ENCODE results near the gene MZT2A.
"Not testable (repeated sequence)": the region's sequence is repeated elsewhere in the genome, so short reads cannot be mapped to it uniquely, and the experiment has no call there.

The MZT2A gene, protein sequence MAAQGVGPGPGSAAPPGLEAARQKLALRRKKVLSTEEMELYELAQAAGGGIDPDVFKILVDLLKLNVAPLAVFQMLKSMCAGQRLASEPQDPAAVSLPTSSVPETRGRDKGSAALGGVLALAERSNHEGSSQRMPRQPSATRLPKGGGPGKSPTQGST

DNA sequence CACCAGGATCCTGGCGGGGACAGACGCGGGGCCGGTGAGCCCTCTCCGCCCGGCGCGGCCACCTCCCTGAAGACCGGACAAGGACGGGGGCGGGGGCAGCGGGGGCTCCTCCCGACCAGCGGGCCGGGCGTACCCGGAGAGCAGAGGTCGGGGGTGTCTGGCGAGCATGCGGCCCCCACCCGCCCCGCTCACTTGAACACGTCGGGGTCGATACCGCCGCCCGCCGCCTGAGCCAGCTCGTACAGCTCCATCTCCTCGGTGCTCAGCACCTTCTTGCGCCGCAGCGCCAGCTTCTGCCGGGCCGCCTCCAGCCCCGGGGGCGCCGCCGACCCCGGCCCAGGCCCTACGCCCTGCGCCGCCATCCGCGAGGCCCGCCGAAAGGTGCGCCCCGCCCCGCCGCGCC, at the start of gene MZT2A:
MZT2A (minus strand) TSS at position 383 of the 403 bp plus-strand sequence; CDS start at position 362, 21 bp downstream.
- not testable (repeated sequence) for DNase-seq

DNA sequence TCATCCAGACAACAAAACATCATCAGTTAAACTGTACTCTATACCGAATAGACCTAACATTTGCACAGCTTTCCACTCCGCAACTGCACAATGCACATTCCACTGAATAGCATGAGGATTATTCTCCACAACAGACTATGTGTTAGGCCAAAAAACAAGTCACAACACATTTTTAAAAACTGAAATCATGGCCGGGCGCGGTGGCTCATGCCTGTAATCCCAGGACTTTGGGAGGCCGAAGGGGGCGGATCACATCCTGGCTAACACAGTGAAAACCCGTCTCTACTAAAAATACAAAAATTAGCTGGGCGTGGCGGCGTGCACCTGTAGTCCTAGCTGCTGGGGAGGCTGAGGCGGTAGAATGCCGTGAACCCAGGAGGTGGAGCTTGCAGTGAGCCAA, 46.7 kb upstream of the MZT2A start:
- not testable (repeated sequence) for DNase-seq

DNA sequence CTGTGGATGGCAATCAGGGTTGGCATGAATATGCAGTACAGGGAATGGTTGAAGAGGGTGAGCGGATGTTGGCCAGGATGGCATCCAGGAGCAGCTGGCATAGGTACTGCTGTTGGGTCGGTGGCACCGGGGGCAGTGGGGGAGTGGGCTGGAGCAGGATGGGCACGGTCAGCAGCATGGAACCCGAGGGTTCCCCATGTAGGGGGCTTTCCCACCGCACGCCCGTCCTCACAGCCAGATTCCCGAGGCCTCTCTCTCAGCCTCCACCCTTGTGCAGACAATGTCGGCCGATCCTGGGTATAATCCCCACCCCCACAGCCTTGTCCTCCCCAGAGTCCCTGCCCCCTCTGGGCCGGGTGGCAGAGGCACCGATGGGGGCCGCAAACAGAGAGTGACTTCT, 44.6 kb upstream of the MZT2A start:
- DNase-seq: not testable (repeated sequence)

DNA sequence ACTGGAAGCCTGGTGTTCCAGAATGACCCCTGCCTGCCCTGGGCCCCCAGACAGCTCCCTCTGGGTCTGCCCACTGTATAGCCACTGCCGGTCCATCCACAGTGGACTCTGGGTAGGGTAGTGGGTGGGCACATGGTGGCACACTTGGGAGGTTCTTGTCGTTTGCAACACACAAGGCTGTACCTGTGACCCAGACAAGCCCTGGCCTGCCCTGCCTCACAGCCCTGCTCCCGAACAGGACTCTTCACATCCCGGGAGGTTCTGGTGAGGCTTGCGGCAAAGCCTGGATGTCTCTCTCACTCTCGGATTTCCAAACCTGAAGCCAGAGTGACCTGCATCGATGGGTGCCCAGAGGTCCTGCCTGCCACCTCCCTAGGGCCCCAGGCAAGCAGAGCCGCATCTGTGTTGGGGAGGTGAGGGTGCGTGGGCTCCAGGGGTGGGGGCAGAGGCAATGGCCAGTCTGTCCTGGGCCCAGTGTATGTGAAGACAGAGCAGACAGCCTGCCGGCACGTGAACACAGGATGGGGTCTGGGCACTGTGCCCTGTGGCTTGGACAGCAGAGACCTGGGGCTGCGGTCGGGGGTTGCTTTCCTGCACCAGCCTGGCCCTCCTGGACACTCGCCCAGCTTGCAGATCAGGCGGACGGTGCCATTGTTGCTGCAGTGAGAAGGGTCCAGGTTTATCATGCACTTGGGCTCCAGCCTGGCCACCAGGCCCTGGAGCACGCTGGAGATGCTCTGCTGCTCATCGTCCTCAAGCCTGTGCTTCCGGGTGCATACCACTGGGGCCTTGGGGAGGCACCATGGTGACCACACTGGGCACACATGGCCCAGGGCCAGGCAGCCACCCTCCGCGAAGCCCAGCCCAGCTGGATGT, 44.0 kb upstream of the MZT2A start:
- not testable (repeated sequence) for DNase-seq

DNA sequence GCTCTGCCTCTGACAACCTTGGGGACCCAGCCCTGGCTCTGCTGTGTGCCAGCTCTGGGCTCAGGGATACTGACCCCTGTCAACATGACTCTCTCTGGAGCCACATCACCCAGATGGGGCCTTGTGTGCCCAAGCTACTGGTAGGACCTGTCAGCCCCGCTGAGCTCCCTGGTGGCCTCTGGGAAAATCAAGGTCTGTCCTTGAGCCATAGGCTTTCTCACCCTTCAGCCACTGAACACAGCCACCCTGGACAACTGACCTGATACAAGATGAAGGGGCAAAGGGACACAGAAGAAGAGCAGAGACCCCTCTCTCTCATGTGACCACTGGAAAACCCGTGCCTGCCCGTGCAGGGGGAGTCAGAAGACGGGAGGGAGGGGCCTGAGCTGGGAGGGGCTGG, 43.3 kb upstream of the MZT2A start:
- DNase-seq: no peak

DNA sequence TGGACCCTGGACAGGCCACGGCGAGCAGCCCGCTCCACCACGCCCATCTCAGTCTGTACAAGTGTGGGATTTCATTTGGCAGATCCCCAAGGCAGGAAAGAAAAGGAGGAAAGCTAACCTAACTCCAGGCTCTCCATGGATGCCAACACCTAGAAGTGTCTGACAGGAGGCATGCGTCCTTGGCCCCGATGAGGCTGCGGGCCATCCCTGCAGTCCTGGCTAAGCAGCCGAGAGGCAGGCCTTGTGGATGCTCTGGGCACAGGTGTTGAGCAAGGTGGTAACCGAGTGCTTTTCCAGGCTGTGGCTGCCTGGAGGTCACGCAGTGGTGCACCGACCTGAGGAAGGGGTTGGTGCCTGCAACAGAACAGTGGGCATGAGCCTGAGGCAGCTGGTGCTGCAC, 42.8 kb upstream of the MZT2A start:
- DNase-seq: not testable (repeated sequence)

DNA sequence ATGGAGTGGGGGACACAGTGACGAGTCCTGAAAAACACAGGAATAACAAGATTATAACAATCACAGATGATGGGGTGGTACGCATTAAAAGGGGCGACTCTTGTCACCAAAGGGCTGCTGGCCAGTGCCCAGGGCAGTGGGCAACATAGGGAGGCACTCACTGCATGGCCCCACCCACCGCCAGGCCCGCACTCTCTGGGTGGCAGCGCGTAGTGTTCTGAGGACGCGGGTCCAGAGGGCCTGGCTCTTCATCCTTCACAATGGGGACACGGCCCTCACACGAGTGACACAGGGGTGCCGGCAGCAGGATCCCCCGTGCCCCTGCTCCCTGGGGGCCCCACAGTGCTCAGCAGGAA, 42.1 kb upstream of the MZT2A start:
- DNase-seq: not testable (repeated sequence)

DNA sequence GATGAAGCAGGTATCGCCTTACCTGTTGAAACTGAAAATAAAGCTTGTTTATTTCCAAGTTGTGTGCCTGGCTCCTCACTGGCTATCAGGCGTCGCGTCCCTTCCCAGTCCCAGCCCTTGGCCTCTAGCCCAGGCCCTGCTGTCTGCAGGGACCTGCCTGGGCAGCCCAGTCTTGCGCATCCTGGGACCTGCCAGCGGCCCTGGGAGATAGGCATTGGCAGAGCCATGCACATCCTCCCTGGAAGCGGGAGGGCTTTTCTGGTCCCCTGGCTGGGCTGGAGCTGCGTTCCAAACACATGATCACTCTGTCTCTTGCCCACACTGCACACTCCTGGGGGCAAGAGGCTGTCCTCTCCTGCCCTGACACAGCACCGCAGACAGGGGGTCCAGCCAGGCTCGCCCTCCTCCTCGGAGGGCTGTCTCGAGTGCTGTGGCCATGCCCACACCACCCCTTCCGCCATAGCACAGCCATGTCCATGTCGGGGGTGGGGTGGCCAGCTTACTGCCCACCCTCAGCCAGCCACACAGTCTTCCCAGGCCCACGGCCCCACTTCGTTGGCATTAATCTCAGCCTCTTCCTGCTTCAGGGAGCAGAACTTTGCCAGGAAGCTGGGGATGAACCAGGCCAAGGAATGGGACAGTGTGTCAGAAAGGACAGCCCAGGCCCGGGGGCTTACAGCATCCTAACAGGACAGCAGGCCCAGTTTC, 41.6 kb upstream of the MZT2A start:
- not testable (repeated sequence) for DNase-seq

DNA sequence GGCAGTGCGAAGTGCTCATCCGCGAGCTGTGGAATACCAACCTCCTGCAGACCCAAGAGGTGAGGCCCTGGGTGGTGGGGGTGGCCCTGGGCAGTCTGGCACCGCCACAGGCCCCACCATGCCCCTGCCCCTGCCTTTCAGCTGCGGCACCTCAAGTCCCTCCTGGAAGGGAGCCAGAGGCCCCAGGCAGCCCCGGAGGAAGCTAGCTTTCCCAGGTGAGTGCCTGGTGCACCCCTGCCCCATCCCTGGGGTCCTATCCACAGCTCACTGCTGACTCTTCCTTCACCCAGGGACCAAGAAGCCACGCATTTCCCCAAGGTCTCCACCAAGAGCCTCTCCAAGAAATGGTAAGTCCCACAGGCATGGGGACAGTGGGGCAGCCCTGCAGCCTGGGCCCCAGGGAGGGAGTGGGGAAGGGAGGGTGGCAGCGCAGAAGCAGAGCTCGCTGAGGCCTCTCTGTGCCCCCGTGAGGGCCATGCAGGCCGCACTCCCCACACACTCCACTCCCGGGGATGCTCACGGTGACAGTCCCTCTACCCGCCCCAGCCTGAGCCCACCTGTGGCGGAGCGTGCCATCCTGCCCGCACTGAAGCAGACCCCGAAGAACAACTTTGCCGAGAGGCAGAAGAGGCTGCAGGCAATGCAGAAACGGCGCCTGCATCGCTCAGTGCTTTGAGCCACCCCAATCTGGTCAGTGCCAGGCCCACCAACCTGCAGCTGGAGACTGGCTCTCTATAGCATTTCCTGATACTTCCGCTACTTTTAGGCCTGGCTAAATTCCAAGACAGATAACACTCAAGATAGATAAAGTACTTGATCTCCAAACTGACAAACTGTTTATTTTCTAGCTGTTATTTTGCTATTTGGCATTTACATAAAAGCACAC, 40.8 kb upstream of the MZT2A start:
- not testable (repeated sequence) for DNase-seq

DNA sequence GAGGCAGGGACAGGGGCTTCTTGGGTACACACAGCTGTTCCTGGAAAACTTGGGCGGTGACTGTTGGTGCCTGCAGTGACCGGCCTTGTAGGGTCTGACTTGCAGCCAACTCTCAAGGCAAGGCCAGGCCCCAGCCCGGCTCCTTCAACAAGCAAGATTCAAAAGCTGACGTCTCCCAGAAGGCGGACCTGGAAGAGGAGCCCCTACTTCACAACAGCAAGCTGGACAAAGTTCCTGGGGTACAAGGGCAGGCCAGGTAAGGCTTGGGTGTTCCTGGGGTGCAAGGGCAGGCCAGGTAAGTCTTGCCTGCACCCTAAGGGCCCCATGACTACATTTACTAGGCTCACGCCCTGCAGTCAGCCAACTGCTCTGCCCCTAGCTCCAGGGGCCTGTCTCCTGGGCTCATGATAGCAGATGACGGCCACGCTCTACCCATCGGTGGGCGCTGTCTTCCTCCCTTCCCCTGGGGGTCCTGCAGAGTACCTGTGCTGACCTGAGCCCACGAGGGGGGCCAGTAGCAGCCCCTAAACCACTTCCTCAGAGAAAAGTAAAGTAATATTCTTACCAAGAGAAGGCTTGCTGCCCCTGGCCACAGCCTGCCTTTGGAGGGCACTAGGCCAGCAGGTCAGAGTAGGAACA, 39.5 kb upstream of the MZT2A start:
- not testable (repeated sequence) for DNase-seq

DNA sequence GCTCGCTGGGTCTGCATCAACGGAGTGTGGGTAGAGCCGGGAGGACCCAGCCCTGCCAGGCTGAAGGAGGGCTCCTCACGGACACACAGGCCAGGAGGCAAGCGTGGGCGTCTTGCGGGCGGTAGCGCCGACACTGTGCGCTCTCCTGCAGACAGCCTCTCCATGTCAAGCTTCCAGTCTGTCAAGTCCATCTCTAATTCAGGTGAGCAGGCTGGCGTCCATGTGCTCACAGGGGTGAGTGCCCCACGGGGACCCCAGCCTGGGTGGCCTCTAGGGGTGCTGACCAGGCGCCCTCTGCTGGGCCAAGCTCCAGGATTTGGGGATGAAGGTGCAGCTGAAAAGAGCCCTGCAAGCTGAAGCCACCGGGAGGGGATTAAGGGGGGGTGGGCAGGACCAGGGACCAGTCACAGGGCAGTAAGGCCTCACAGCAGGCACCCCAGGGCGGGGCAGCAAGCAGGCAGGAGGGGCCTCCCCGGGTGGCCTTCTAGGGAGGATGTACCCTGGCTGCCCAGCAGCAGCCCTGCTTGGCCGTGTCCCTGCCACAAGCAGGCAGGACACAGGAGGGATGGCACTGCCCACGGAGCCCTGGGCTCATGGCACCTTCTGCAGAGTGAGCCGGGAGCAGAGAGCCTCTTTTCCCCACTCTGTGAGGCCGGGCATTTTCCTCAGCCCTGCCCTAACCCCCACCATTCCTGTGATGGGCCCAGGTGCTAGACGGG, 38.6 kb upstream of the MZT2A start:
- not testable (repeated sequence) for DNase-seq

DNA sequence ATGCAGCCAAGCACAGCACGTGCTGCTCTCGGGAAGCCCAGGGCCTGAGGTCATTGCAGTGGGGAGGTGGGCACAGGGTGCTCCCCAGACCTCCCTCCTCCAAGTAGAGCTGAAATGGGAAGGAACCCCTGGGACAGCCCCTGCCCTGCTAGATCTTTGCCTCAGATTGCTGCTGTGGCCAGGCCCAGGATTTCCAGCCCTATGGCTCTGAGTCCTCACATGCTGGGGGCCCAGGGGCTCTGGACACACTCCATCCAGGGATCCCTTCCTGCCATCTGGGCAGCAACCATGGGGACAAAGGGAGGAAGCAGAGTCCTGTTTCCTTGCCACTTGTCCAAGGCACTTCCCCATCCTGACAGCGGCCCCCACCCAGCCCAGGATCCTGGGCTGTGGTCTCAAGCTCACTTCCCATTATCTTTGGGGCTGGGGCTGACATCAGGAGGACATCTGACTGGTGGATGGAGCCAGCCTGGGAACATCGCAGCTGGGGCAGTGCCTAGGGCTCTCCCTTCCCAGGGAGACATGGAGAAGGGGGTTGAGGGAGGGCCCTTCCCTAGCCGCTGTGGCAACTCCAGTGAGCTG, 37.8 kb upstream of the MZT2A start:
- not testable (repeated sequence) for DNase-seq

DNA sequence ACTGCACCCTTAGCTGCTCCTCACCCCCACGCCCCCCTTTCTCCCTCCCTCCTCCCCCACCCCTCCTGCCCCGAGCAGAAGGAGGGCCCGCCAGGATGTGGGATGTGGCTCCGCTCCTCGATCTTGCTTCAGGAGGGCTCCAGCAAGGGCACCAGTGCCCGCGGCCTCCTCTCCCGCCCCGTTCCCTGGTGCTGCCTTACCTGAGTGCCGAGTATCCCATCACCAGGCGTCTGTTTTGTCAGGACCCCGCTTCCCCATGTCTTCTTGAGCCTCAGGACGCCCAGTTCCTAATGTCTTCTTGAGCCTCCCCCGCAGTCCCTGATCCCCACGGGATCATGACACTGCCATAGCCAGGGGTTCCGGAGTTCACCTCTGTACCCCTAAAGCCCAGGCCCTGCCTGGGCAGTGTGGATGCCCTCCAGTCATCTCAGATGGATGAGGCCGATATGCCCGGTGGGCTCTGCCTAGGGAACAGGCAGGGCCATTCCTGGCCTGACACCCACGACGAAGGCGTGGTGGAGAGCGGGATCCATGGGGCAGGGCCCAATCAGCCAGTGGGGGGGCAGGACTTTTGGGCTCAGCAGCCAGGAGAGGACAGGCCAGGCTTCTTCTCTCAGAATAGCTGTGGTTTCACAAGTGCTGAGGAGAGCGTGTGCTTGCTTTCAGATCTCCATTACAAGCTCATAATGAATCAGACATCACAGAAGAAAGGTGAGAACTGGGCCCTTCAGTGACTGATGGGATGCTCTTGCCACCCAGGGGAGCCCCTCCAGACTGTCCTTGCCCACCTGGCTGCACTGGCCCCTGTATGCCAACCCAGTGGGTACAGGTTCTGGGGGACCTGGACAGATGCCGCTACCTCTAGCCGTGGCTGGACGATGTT, 37.0 kb upstream of the MZT2A start:
- not testable (repeated sequence) for DNase-seq

DNA sequence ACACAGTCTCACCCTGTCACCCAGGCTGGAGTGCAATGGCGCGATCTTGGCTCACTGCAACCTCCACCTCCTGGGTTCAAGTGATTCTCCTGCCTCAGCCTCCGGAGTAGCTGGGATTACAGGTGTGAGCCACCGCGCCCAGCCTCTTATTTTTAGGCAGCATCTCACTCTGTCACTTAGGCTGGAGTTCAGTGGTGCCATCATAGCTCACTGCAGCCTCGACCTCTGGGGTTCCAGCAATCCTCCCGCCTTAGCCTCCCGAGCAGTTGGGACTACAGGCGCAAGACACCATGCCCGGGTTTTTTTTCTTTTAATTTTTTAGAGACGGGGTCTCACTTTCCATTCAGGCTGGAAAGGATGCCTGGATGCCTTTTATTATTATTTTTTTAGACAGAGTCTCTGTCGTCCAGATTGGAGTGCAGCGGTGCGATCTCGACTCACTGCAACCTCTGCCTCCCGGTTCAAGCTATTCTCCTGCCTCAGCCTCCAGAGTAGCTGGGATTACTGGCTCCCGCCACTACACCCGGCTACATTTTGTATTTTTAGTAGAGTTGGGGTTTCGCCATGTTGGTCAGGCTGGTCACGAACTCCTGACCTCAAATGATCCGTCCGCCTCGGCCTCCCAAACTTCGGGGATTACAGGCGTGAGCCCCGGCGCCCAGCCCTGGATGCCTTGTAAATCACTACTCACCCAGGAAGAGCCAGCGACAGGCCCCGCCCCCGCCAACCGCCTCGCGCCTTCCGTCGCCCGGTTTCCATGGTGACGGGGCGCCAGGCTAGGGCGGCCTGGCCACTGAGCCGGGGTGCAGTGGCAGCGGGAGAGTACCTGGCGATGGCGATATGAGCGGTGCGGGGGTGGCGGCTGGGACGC, 35.2 kb upstream of the MZT2A start, which contains the start of gene CCDC74A:
CCDC74A (plus strand) TSS at position 758 of the 871 bp plus-strand sequence; CDS start at position 841, 83 bp downstream.
- peak; percentile 85 for DNase-seq

DNA sequence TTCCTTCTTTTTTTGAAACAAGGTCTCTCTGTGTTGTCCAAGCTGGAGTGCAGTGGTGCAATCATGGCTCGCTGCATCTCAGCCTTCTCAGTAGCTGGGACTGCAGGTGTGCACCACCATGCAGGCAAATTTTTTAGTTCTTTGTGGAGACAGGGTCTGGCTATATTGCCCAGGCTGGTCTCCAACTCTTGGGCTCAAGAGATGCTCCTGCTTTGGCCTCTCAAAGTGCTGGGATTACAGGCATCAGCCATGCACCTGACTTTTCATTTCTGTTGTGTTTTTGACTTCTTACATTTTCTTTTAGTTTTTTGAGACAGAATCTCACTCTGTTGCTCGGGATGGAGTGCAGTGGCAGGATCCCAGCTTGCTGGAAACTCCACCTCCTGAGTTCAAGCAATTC, 33.1 kb upstream of the MZT2A start:
- not testable (repeated sequence) for DNase-seq

DNA sequence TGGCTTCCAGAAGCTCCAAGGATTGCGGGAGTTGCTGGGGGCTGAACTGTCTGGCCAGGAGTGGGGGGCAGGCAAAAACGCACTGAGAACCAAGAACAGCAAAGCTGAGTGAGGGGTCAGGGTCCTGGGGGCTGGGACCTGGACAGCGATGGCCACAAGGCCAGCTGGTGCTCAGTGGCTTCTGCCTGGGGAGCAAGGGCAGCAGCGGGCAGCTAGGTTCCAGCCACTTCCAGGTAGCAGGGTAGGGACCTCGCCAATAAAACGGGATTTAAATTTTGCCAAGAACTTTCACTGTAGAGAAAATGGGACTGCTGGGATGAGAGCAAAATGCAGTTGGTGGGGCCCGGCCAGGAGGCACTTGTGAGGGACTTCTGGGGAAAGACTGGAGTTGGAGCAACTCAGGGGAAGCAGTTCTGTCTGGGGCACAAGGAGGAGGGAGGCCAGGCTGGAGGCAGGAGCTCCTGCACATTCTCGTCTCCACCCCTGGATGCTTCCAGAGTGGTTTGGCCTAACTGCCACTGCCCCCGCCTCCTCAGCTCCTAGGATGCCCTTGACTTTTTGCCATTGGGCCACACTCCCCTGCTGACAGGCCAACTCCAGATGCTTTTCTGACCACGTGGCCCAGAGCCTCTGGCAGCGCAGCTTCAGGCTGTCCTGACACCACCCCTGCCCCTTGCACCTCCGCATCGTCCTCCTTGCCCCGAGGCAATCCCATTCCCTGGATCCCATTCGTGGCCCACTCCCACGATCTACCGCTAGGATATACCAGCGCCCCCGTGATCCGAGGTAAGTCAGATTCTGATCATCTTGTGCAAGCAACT, 30.0 kb upstream of the MZT2A start:
- no peak for DNase-seq

DNA sequence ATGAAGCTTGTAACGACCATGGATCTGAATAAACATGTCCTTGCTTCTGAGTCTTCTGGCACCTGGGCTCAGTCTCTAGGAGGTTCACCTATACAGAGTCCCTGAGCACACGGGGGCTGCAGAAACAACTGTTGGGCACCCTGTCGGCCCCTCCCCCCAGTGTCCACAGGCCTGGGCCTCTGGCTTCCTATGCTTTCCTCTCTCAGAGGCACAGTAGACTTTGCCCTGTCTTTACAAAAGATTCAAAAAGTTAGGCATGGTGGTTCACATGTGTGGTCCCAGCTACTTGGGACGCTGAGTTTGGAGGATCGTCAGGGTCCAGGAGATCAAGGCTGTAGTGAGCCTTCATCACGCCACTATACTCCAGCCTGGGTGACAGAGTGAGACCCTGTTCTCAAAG, 29.3 kb upstream of the MZT2A start:
- not testable (repeated sequence) for DNase-seq

DNA sequence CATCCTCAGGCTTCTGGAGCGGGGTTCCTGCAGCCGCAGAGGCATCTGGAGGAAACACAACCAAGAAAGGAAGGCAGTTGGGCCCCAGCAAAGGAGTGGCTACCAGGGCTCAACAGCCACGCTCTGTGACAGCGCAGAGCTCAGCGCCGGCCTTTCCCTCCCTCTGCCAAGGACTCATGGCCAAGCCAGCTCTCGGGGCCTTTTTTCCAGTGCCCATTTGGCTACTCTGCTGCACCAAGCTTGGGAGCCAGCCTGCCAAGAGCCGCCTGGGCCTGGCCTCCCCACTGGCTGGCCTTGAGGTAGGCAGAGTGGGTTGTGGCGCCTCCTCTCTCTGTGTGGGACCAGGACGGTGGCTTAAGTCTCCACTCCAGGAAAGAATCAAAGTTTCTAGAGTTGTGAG, 28.3 kb upstream of the MZT2A start:
- no peak for DNase-seq
